Measurements from ENCODE around the gene SPATA6L. TPM values are rescaled to one million over a fixed set of nuclear protein-coding genes. Genes with fewer than 3 reads are reported as not detected.

Gene SPATA6L
- 0.12 TPM in 1 of 2 replicates, not detected in the other for total RNA-seq (2014; rRNA removed; shearing (Covaris generic))

DNA sequence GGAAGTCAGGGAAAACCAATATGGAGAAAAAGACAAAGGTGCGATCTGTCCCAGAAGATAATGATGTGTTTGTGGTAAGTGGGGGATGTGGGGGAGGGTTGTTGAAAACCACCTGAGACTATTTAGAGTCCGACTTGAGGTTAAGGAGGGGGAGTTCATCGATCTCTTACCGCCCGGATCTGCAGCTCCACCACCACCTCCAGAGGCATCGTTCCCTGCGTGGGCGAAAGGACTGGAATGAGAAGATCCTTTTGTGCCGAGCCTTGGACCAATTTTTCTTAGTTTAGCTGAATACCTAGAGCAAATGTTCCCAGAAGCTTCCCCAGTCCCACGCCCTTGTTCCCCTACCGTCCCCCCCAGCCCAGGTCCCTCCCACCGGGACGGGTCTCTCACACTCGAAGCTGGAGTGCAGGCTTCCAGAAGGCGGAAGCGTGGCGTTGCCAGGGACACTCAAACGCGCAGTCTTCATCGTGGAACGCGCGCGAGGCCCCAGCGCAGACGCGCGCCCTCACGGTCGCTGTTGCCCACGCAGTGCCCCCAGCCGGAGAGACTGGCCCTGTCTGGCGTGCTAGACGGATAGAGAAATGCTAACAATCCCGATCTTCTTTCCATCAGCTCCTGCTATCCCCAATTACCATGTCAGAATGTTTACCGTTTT is at the start of gene SPATA6L:
Gene SPATA6L, minus strand, starts transcription at position 439 of the 658 bp plus-strand sequence. Its CDS starts 230 bp downstream, at position 209.
- DNase-seq (ENCODE audit: low read depth): peak; percentile 60

- no peak for DNase-seq (ENCODE audit: low read depth)
These were observed 48.2 kb upstream of the SPATA6L start for GRCh38 chr9:4714266-4715016.

GRCh38 chr9:4713849-4714248 is 47.6 kb upstream of the SPATA6L start:
- DNase-seq (ENCODE audit: low read depth): peak; percentile 2

DNA sequence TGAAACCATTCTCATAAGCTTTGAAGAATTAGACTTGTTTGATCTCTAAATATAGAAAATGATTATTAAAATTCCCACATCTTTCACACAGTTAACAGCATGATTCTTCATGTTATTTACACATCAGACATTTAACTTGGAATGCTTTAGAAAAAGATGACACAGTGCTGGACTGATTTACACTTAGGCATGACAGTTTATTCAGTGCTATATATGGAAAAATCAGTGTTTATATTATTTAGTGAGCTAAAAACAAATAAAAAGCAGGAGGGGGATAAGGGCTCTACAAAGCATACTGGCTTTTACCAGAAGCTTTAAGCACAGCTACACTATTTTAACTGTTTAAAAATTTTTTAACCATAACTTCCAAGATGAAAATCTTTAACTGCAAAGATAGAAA is 43.1 kb upstream of the SPATA6L start:
- DNase-seq (ENCODE audit: low read depth): no peak

GRCh38 chr9:4706971-4707622 is 40.8 kb upstream of the SPATA6L start:
- no peak for DNase-seq (ENCODE audit: low read depth)

DNA sequence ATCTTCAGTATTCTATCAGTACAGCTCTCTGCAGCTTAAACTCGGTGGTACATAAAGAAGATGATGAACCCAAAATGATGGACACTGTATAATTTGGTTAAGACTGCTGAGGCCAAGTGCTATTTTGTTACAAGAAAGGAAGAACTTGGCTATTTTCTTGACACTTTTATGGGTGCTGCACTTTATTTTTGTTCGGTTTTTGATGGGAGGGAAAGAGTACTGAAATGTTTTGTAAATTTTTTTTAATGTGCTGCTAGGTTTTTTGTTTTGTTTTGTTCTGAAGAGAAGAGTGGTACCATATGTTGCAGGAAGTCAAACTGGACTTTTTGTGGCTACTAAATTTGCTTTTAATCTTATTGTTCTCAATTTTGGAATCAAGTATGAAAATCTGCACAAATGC is 39.7 kb upstream of the SPATA6L start:
- no peak for DNase-seq (ENCODE audit: low read depth)

DNA sequence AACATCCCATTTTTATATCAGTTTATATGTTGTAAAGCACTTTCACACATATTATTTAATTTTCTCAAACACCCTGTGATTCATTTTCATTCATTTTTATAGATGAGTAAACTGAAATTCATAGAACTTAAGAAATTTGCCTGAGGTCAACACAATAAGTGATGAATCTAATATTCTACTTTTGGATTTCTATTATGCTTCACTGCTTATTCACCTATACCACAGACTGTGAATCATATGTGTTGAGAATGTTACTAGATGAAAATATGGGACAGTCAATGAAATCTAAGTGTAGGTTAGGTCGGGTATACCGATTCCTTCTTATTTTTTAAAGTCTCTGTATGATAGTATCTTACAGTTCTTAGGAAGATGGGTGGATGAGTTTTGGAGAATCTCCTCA is 37.8 kb upstream of the SPATA6L start:
- no peak for DNase-seq (ENCODE audit: low read depth)

- no peak for DNase-seq (ENCODE audit: low read depth)
These were observed 35.2 kb upstream of the SPATA6L start for GRCh38 chr9:4701526-4701925.

DNA sequence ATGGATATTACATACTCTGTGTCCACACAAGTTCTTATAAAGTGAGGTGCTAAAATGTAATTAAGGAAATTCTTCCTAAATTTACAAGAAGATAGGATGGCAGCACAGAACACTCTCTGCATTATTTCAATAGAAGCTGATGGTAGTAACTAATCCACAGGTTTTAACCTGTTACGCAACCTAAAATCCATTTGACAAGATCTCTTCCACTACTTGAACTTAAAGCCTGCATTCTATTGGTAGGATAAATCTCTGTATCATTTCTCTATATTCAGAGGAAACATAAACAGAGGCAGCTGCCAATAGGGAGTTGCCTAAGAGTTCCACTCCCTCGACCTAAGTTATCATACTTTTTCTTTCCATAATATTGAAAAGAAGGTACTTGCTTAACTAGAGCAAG is 34.7 kb upstream of the SPATA6L start:
- no peak for DNase-seq (ENCODE audit: low read depth)

DNA sequence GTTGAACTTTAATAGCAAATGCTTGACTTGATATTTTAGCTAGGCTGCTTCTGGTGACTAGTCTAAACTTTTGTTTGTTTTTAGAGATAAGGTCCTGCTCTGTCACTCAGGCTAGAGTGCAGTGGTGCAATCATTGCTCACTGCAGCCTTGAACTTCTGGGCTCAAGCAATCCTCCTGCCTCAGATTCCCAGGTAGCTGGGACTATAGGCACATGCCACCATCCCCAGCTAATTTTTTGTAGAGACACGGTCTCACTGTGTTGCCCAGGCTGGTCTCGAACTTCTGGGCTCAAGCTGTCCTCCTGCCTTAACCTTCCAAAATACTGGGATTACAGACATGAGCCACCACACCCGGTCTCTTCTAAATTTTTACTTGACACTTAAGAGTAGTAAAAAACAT is 33.8 kb upstream of the SPATA6L start:
- no peak for DNase-seq (ENCODE audit: low read depth)

- no peak for DNase-seq (ENCODE audit: low read depth)
These were observed 25.5 kb upstream of the SPATA6L start for GRCh38 chr9:4691795-4692194.

DNA sequence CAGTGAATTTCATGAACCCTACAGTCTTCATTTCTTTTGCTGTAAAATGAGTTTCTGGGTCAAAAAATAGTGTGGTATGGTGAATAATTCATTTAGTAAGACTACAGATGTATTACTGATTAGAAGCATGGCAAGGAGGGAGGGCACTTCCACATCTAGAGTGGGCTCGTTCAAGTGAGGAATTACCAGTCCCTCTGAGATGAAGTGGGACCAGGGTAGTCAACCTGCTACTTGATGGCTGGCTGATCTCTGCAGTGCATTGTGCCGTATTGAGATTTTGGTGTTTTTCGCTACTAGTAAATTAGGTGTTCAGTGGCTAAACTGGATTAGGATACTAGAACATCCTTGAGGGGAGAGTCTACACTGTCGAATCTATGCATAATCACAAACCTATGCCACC is 23.9 kb upstream of the SPATA6L start:
- no peak for DNase-seq (ENCODE audit: low read depth)

GRCh38 chr9:4689687-4690104 is 23.4 kb upstream of the SPATA6L start:
- no peak for DNase-seq (ENCODE audit: low read depth)

- DNase-seq (ENCODE audit: low read depth): no peak
These were observed 22.7 kb upstream of the SPATA6L start for GRCh38 chr9:4689021-4689420.

GRCh38 chr9:4686584-4686983 is 20.3 kb upstream of the SPATA6L start:
- DNase-seq (ENCODE audit: low read depth): no peak

- no peak for DNase-seq (ENCODE audit: low read depth)
These were observed 19.8 kb upstream of the SPATA6L start for GRCh38 chr9:4686112-4686511.

DNA sequence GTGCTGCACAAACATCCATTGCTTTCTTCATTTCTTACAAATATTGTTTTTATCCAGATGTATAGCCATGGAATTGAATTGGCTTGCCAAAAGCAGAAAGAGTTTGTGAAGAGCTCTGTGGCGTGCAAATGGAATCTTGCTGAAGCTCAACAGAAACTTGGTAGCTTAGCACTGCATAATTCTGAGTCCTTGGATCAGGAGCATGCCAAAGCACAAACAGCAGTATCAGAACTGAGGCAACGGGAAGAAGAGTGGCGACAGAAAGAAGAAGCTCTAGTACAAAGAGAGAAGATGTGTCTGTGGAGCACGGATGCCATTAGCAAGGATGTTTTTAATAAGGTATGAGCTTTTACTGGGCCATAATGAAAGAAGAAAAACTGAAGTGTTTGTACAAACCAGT is 18.5 kb upstream of the SPATA6L start:
- no peak for DNase-seq (ENCODE audit: low read depth)

DNA sequence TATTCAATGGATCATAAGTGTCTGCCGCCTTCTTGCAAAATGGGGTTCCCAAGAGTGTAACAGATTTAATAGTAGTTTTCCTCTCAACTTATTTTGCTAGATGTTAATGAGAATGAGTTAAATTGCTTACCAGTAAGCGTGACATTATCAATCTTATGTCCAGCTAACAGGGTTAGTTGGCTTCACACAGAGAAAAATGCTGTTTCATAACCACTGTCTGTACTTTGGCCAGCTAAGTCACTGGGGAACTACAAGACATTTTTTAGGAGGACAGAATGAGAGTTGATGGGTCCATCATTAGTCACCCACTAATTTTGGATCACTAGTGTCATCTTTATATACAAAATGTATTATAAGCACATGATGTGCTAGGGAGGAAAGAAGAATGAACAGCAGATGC is 14.5 kb upstream of the SPATA6L start:
- no peak for DNase-seq (ENCODE audit: low read depth)

GRCh38 chr9:4680173-4680525 is 13.9 kb upstream of the SPATA6L start:
- DNase-seq (ENCODE audit: low read depth): no peak

- peak; percentile 92 for DNase-seq (ENCODE audit: low read depth)
These were observed 13.2 kb upstream of the SPATA6L start, which contains the start of gene CDC37L1 for GRCh38 chr9:4679268-4680172. TSS of gene CDC37L1 (plus strand) at chr9:4679569. CDS start at chr9:4679768, 199 bp downstream.

DNA sequence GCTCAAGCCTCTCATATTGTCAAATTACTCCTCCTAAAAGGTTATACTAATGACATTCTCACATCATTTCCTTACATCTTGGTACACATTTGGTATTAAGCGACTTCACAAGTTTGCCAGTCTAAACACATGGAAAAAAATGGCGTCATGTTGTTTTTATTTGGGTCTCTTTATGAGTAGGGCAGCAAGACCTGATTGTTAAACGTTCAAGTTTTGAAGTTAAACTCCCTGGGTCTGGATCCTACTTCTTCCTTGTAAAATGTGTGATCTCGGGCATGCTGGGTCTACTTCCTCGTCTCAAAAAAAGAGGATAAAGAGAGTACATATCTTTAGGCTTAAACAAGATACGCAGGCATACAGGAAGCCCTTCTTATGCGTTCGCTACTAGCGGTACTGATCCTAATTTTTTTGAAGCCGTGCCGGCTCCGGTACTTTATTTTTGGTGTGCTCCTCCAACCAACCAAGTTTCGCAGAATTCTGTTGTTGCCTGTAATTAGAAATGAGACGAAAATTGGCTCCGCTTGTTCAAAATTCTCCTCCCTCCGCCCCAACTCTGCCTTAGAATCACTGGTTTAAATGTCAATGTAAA is 12.5 kb upstream of the SPATA6L start:
- DNase-seq (ENCODE audit: low read depth): peak; percentile 26

All from RPMI7951 (cell line).